Mucosa of stomach (tissue), 1 donor: Measurements from ENCODE around the gene SACM1L.
"Not testable (repeated sequence)": the region's sequence is repeated elsewhere in the genome, so short reads cannot be mapped to it uniquely, and the experiment has no call there.

Source experiments
- H3K27me3 ChIP-seq: one replicate; pipeline ENCODE4 v1.7.0; 2013; ENCODE audit warnings: mild to moderate bottlenecking, low read length; ENCODE audit not compliant: control insufficient read depth, insufficient read depth
- H3K36me3 ChIP-seq: one replicate; pipeline ENCODE4 v1.7.0; 2013; ENCODE audit warnings: low read length; ENCODE audit not compliant: control insufficient read depth, insufficient read depth
- H3K4me1 ChIP-seq: one replicate; pipeline ENCODE4 v1.7.0; 2013; ENCODE audit warnings: mild to moderate bottlenecking, low read length; ENCODE audit not compliant: control insufficient read depth, insufficient read depth
- H3K4me3 ChIP-seq: one replicate; pipeline ENCODE4 v1.7.0; 2013; ENCODE audit warnings: low read length
- H3K9ac ChIP-seq: one replicate; pipeline ENCODE4 v1.7.0; 2013; ENCODE audit warnings: mild to moderate bottlenecking, low read length, moderate library complexity
- H3K9me3 ChIP-seq: one replicate; pipeline ENCODE4 v1.7.0; 2013; ENCODE audit warnings: mild to moderate bottlenecking, low read length, moderate library complexity; ENCODE audit not compliant: control insufficient read depth
- donor health status: Pancreatic carcinoma.

Gene SACM1L

DNA sequence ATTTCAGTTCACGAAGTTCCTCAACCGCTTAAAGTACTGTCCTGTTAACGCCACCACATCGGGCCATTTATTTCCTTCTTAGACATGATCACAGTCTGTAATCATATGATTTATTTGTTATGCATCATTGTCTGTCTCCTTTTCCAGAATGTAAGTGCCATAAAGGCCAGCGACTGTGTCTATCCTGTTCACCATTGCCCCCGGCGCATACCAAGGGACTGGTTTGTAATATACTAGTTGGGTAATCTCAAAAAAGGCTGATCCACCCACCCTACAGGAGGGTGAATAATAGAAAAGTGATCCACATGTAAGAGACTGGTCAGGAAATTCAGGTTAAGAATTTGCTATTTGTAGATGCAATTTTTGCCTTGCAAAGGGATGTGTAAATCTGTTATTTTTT, 65.3 kb downstream of the SACM1L start:
- H3K9me3 ChIP-seq = no peaks in the 10 kb centered on the region

DNA sequence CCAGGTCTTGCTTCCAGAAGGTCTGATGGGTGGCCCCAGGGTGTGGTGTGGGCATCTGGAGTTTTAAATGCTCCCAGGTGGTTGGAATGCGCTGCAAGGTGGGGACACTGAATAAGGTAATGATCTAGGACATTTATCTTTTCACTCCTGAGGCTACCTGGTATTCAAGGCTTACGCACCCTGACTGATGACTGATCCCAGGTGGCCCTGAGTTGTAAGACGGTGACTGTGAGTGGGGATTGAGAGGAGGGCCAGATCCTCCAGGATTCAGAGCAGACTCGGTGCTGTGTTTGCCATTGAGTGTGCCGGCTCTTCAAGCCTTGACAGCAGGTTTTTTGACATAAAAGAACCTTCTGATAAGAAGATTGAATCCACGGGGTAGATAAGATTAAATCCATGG, 66.9 kb downstream of the SACM1L start:
- no peaks in the 10 kb centered on the region for H3K4me1 ChIP-seq
- H3K9ac ChIP-seq = no peak overlapping the region
- H3K4me3 ChIP-seq = no peak overlapping the region
- H3K36me3 ChIP-seq = no peaks in the 10 kb centered on the region
- H3K9me3 ChIP-seq = no peaks in the 10 kb centered on the region
- peaks cover 9% of the 10 kb centered on the region for H3K27me3 ChIP-seq

More for the DNA sequence above, 65.3 kb downstream of the SACM1L start:
- Histone ChIP-seq H3K4me3 (no peak overlapping the region), H3K27me3 (peaks cover 5% of the 10 kb centered on the region), H3K36me3 (no peaks in the 10 kb centered on the region), H3K9ac (no peak overlapping the region), H3K4me1 (no peaks in the 10 kb centered on the region)

DNA sequence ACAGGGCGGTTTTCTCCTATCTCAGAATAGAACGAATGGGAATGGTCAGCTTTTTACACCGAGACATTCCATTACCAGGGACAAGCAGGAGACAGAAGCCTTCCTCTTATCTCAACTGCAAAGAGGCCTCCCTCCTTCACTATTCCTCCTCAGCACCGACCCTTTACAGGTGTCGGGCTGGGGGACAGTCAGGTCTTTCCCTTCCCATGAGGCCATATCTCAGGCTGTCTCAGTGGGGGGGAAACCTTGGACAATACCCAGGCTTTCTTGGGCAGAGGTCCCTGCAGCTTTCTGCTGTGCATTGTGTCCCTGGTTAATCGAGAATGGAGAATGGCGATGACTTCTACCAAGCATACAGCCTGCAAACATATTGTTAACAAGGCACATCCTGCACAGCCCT, 67.9 kb downstream of the SACM1L start:
- H3K36me3 ChIP-seq, H3K4me3 ChIP-seq, H3K9me3 ChIP-seq, H3K4me1 ChIP-seq, H3K27me3 ChIP-seq, H3K9ac ChIP-seq: not testable (repeated sequence)

DNA sequence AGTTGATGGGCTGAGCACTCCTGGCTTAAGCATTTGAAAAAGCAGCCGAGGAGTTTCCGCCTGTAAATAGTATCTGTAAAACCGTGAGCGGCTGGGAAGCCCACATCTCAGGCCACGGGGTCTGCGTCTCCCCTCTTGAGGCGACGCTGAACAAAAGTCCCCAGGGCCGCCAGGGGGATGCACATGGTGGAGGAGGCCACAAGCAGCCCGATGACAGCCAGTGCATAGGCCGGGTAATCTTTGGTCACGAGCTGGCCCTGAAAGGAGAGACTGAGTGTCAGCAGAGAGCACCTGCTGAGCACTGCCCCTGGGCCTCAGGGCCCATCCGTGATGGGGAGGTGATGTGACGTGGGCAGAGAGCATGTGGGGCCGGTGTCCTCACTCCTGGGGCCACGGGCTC, 69.7 kb downstream of the SACM1L start:
- Histone ChIP-seq H3K9me3 (no peaks in the 10 kb centered on the region), H3K4me3 (no peak overlapping the region), H3K36me3 (no peaks in the 10 kb centered on the region), H3K27me3 (peaks cover 9% of the 10 kb centered on the region), H3K4me1 (no peaks in the 10 kb centered on the region), H3K9ac (no peak overlapping the region)

DNA sequence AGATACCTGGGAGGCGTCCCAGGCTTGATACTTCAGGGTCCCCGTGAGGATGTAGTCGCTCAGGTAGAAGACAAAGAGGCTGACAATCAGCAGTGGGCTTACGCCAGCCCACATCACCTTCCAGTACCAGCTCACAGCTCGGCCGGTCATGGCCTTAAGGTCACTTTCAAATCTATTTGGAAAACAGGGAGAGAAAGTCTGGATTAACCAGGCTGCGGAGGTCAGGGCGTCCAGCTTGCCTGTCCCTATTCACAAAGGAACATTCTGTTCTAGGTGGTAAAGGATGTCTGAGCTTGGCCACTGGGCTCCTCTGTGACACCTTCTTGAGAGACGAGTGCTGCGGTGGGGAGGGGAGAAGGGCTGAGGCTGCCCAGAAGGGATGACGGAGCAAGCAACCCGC, 70.7 kb downstream of the SACM1L start:
- H3K9ac ChIP-seq = no peak overlapping the region
- no peak overlapping the region for H3K4me3 ChIP-seq
- H3K36me3 ChIP-seq = no peaks in the 10 kb centered on the region
- peaks cover 9% of the 10 kb centered on the region for H3K27me3 ChIP-seq
- H3K9me3 ChIP-seq = no peaks in the 10 kb centered on the region
- H3K4me1 ChIP-seq = no peaks in the 10 kb centered on the region

- Histone ChIP-seq H3K4me1 (no peaks in the 10 kb centered on the region), H3K4me3 (no peak overlapping the region), H3K27me3 (peaks cover 9% of the 10 kb centered on the region), H3K9ac (no peak overlapping the region), H3K9me3 (no peaks in the 10 kb centered on the region), H3K36me3 (no peaks in the 10 kb centered on the region)
Observed at GRCh38 chr3:45760878-45761711, 71.9 kb downstream of the SACM1L start.

GRCh38 chr3:45761831-45762230, 72.6 kb downstream of the SACM1L start:
- Histone ChIP-seq H3K4me1 (no peaks in the 10 kb centered on the region), H3K9me3 (no peaks in the 10 kb centered on the region), H3K9ac (no peak overlapping the region), H3K36me3 (no peaks in the 10 kb centered on the region), H3K4me3 (no peak overlapping the region), H3K27me3 (peaks cover 9% of the 10 kb centered on the region)

DNA sequence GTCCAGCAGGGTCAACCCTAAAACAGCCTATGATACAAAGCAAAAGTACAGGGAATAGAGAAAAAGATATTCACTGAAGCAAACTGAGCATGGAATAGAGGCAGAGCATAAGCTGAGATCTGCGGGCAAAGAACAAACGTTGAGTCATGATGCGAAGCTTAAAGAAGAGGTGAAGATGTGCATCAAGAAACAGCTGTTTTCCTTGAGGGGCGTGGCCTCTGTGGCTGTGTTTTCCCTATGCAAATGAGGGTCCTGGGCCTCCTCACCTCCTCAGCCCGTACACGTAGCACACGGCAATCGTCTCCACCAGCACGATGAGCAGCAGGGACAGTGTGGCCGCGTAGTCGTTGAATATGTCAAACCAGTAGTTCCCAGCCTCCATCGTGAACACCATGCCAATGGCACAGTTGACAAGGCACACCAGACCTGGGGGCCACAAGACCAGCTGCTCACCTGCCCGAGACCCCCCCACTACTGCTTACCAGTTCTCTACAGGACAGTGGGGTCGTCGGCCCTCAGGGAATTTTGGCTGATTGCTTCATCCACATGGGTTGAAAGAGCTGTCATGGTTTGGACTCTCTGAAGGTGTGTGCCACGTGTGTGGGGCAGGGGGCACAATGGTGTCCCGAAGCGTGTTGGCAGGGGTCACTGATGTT, 73.6 kb downstream of the SACM1L start:
- Histone ChIP-seq H3K4me1 (no peaks in the 10 kb centered on the region), H3K9me3 (no peaks in the 10 kb centered on the region), H3K9ac (no peak overlapping the region), H3K36me3 (no peaks in the 10 kb centered on the region), H3K27me3 (peaks cover 9% of the 10 kb centered on the region), H3K4me3 (no peak overlapping the region)

DNA sequence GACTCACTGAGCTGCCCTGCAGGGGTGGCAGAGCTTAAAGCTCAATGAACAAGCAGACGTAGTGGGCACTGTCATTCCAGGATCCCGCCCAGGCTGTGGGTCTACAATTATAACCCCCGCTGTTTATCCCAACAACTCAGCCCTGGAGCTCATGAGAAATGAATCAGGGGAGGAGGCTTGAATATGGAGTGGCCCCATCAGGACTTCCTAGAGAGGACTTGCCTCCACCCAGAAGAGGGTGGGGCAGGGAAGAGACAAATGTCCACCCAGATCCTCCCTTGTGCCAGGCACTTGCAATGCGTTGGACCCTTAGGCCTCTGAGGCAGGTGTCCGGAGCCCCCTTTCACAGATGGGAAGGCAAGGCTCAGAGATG, 74.1 kb downstream of the SACM1L start:
- Histone ChIP-seq H3K9ac (no peak overlapping the region), H3K4me1 (no peaks in the 10 kb centered on the region), H3K4me3 (no peak overlapping the region), H3K36me3 (no peaks in the 10 kb centered on the region), H3K9me3 (no peaks in the 10 kb centered on the region), H3K27me3 (peaks cover 9% of the 10 kb centered on the region)

DNA sequence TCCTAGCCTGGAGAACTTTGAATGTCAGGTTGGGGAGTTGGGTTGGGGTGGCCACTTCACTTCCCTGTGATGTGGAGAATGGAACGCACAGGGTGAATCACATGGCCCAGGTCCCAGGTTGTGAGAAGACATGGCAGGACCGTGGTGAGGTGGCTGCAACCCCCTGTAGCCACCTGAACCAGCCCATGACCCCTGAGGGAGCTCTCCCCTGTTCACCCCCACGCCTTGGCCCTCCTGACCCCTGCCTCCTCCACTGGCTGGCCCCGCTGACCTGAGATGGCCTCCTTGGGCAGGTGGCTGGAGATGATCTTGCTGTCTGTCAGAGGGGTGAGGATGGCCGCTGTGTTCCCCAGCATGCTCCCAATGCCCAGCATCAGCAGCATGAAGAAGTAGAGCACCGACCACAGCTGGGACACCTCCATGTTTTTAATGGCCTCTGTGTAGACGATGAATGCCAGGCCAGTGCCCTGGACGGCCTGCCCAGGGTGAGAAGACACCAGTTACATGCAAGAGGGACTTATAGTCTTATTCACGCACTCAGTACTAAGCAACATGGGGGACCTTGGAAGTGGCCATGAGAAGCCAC, 76.2 kb downstream of the SACM1L start:
- Histone ChIP-seq H3K36me3 (no peaks in the 10 kb centered on the region), H3K4me1 (no peaks in the 10 kb centered on the region), H3K4me3 (no peak overlapping the region), H3K9ac (no peak overlapping the region), H3K9me3 (no peaks in the 10 kb centered on the region), H3K27me3 (peaks cover 3% of the 10 kb centered on the region)

GRCh38 chr3:45765958-45766357, 76.8 kb downstream of the SACM1L start:
- Histone ChIP-seq H3K4me1 (no peaks in the 10 kb centered on the region), H3K27me3 (no peaks in the 10 kb centered on the region), H3K9ac (no peak overlapping the region), H3K9me3 (no peaks in the 10 kb centered on the region), H3K4me3 (no peak overlapping the region), H3K36me3 (no peaks in the 10 kb centered on the region)

GRCh38 chr3:45771166-45771775, 82.1 kb downstream of the SACM1L start:
- H3K9ac ChIP-seq = no peak overlapping the region
- H3K4me3 ChIP-seq = no peak overlapping the region
- no peaks in the 10 kb centered on the region for H3K27me3 ChIP-seq
- H3K9me3 ChIP-seq = no peaks in the 10 kb centered on the region
- H3K36me3 ChIP-seq = no peaks in the 10 kb centered on the region
- peaks cover 9% of the 10 kb centered on the region for H3K4me1 ChIP-seq
